GM12801 (cell line): ENCODE measurements around the gene CREB3L2.

Source experiments
- CTCF ChIP-seq: IDR thresholded peaks from one replicate; pipeline ENCODE4 v1.5.1; 2011; ENCODE audit warnings: control low read depth; ENCODE audit not compliant: insufficient read length; ENCODE audit errors: extremely low read depth

Gene CREB3L2

GRCh38 chr7:138008588-138009349 lies 6.9 kb upstream of the CREB3L2 start:
- no peak for TF ChIP-seq CTCF

- no peak for TF ChIP-seq CTCF
These were observed 6.2 kb upstream of the CREB3L2 start for GRCh38 chr7:138008019-138008587.

- no peak for TF ChIP-seq CTCF
These were observed 4.2 kb upstream of the CREB3L2 start for GRCh38 chr7:138006106-138006505.

GRCh38 chr7:138004936-138005335 lies 3.0 kb upstream of the CREB3L2 start:
- TF ChIP-seq CTCF: no peak

GRCh38 chr7:138004046-138004445 lies 2.2 kb upstream of the CREB3L2 start:
- TF ChIP-seq CTCF: no peak

- TF ChIP-seq CTCF: no peak
These were observed 923 bp upstream of the CREB3L2 start for GRCh38 chr7:138002828-138003189.

- peak; percentile 32 for TF ChIP-seq CTCF
These were observed 376 bp upstream of the CREB3L2 start for GRCh38 chr7:138002096-138002827.
